Activated effector memory CD4-positive, alpha-beta T cell treated with Interleukin-2 at 50 U/mL for 16 hours (primary cell): ENCODE results near the gene MMEL1.
"Not testable (repeated sequence)": the region's sequence is repeated elsewhere in the genome, so short reads cannot be mapped to it uniquely, and the experiment has no call there.

ENCODE experiments used
- DNase-seq: peaks from one replicate; pipeline ENCODE4 v3.0.0-alpha.2; 2020

MMEL1 gene

GRCh38 chr1:2625748-2626147, 7.1 kb downstream of the MMEL1 start:
- not testable (repeated sequence) for DNase-seq

GRCh38 chr1:2625311-2625710, 7.5 kb downstream of the MMEL1 start:
- no peak for DNase-seq

GRCh38 chr1:2624735-2625300, 8.0 kb downstream of the MMEL1 start:
- DNase-seq = no peak

GRCh38 chr1:2623571-2624337, 9.1 kb downstream of the MMEL1 start:
- no peak for DNase-seq

- no peak for DNase-seq
Observed at GRCh38 chr1:2617971-2618470, 14.8 kb downstream of the MMEL1 start.

GRCh38 chr1:2614145-2614544, 18.7 kb downstream of the MMEL1 start:
- no peak for DNase-seq

GRCh38 chr1:2612591-2613365, 20.0 kb downstream of the MMEL1 start:
- no peak for DNase-seq

- DNase-seq = no peak
Observed at GRCh38 chr1:2611621-2612437, 21.0 kb downstream of the MMEL1 start.

GRCh38 chr1:2611031-2611501, 21.8 kb downstream of the MMEL1 start:
- DNase-seq = no peak

- no peak for DNase-seq
Observed at GRCh38 chr1:2610036-2610959, 22.5 kb downstream of the MMEL1 start.

- no peak for DNase-seq
Observed at GRCh38 chr1:2609319-2610035, 23.3 kb downstream of the MMEL1 start.

- DNase-seq = no peak
Observed at GRCh38 chr1:2607641-2608091, 25.1 kb downstream of the MMEL1 start.

GRCh38 chr1:2606881-2607621, 25.8 kb downstream of the MMEL1 start:
- no peak for DNase-seq

- no peak for DNase-seq
Observed at GRCh38 chr1:2606396-2606880, 26.4 kb downstream of the MMEL1 start.

GRCh38 chr1:2605509-2606395, 27.1 kb downstream of the MMEL1 start:
- no peak for DNase-seq

- no peak for DNase-seq
Observed at GRCh38 chr1:2604844-2605508, 27.8 kb downstream of the MMEL1 start.

- DNase-seq = no peak
Observed at GRCh38 chr1:2604156-2604843, 28.5 kb downstream of the MMEL1 start.
